Neural progenitor cell (in vitro differentiated cells): ENCODE data around the gene FREM1.

Experiments used
- EZH2 ChIP-seq: fragments of 200-600 bp; sonication (generic); IDR thresholded peaks from 2 replicates; pipeline ENCODE4 v1.6.1; 2017; ENCODE audit warnings: antibody characterized with exemption, mild to moderate bottlenecking, moderate library complexity
- EZH2phosphoT487 ChIP-seq: fragments of 200-600 bp; sonication (generic); IDR thresholded peaks from 2 replicates; pipeline ENCODE4 v1.6.1; 2017; ENCODE audit warnings: antibody characterized with exemption
- TF ChIP-seq, protein P1 (sequence below): fragments of 200-600 bp; sonication (generic); IDR thresholded peaks from 2 replicates; pipeline ENCODE4 v1.5.1; 2017; ENCODE audit warnings: antibody characterized with exemption, mild to moderate bottlenecking

DNA sequence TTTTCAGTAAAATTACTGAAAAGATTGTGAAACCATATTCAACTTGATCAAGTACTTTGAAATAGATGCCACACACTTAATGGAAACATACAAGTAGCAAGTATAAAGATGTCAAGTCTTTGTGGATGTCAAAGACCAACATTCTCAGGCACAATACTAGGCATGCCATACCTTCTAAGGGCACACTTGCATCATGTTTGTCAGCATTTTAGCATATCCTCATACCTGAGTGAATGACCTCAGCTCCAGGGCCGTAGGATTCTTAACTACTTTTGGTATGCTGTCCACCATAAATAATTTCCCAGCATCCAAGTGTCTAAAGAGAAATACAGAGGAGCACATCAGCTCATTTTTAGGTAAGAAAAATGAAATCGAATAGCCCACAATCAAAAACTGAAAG lies 86.4 kb downstream of the FREM1 start:
- TF ChIP-seq, protein P1, sequence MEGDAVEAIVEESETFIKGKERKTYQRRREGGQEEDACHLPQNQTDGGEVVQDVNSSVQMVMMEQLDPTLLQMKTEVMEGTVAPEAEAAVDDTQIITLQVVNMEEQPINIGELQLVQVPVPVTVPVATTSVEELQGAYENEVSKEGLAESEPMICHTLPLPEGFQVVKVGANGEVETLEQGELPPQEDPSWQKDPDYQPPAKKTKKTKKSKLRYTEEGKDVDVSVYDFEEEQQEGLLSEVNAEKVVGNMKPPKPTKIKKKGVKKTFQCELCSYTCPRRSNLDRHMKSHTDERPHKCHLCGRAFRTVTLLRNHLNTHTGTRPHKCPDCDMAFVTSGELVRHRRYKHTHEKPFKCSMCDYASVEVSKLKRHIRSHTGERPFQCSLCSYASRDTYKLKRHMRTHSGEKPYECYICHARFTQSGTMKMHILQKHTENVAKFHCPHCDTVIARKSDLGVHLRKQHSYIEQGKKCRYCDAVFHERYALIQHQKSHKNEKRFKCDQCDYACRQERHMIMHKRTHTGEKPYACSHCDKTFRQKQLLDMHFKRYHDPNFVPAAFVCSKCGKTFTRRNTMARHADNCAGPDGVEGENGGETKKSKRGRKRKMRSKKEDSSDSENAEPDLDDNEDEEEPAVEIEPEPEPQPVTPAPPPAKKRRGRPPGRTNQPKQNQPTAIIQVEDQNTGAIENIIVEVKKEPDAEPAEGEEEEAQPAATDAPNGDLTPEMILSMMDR, result no peak
- TF ChIP-seq EZH2phosphoT487 (no peak), EZH2 (no peak)
